HG02623 (cell line): ENCODE data around the gene ANKRD31.
"Not testable (repeated sequence)": the region's sequence is repeated elsewhere in the genome, so short reads cannot be mapped to it uniquely, and the experiment has no call there.

ENCODE experiments used
- ATAC-seq: cut with Tn5 transposase; IDR thresholded peaks from one replicate; pipeline ENCODE4 v1.9.1; 2021; ENCODE audit warnings: moderate library complexity; ENCODE audit not compliant: unreplicated experiment

Gene ANKRD31

GRCh38 chr5:75235711-75236110 is 967 bp downstream of the ANKRD31 start:
- ATAC-seq = no peak

GRCh38 chr5:75234251-75234650 is 2.4 kb downstream of the ANKRD31 start:
- ATAC-seq = no peak

GRCh38 chr5:75226916-75227315 is 9.8 kb downstream of the ANKRD31 start:
- ATAC-seq = no peak

GRCh38 chr5:75225506-75225905 is 11.2 kb downstream of the ANKRD31 start:
- ATAC-seq = no peak

- ATAC-seq = not testable (repeated sequence)
These were observed 15.9 kb downstream of the ANKRD31 start for GRCh38 chr5:75220787-75221186.

GRCh38 chr5:75214928-75215327 is 21.8 kb downstream of the ANKRD31 start:
- ATAC-seq = no peak

- ATAC-seq = no peak
These were observed 22.3 kb downstream of the ANKRD31 start for GRCh38 chr5:75214409-75214808.

- ATAC-seq = no peak
These were observed 33.1 kb downstream of the ANKRD31 start for GRCh38 chr5:75203604-75204003.

- no peak for ATAC-seq
These were observed 33.7 kb downstream of the ANKRD31 start for GRCh38 chr5:75202935-75203334.

- no peak for ATAC-seq
These were observed 35.9 kb downstream of the ANKRD31 start for GRCh38 chr5:75200776-75201175.

- no peak for ATAC-seq
These were observed 36.7 kb downstream of the ANKRD31 start for GRCh38 chr5:75199946-75200345.

- ATAC-seq = no peak
These were observed 37.6 kb downstream of the ANKRD31 start for GRCh38 chr5:75199071-75199470.

GRCh38 chr5:75197745-75198144 is 38.9 kb downstream of the ANKRD31 start:
- ATAC-seq = no peak

- no peak for ATAC-seq
These were observed 43.9 kb downstream of the ANKRD31 start for GRCh38 chr5:75192804-75193203.

GRCh38 chr5:75192264-75192663 is 44.4 kb downstream of the ANKRD31 start:
- no peak for ATAC-seq

- no peak for ATAC-seq
These were observed 46.5 kb downstream of the ANKRD31 start for GRCh38 chr5:75190227-75190626.

- no peak for ATAC-seq
These were observed 47.3 kb downstream of the ANKRD31 start for GRCh38 chr5:75189353-75189752.

GRCh38 chr5:75185763-75186162 is 50.9 kb downstream of the ANKRD31 start:
- ATAC-seq = no peak

- ATAC-seq = not testable (repeated sequence)
These were observed 60.7 kb downstream of the ANKRD31 start for GRCh38 chr5:75176009-75176408.

GRCh38 chr5:75174872-75175271 is 61.8 kb downstream of the ANKRD31 start:
- not testable (repeated sequence) for ATAC-seq

- ATAC-seq = no peak
These were observed 67.2 kb downstream of the ANKRD31 start for GRCh38 chr5:75169516-75169915.

GRCh38 chr5:75168026-75168735 is 68.5 kb downstream of the ANKRD31 start:
- ATAC-seq = no peak

GRCh38 chr5:75167345-75167744 is 69.3 kb downstream of the ANKRD31 start:
- ATAC-seq = no peak
